HFF-Myc (cell line): ENCODE data around the gene TMEM81.

Source experiments
- DNase-seq: peaks from one replicate; pipeline ENCODE4 v3.0.0-alpha.2; 2011; ENCODE audit warnings: low read depth; ENCODE audit errors: extremely low read depth
- H3K4me3 ChIP-seq: replicated peaks from 2 replicates; pipeline ENCODE4 v1.5.1; 2011; ENCODE audit warnings: low read depth, mild to moderate bottlenecking, control low read depth, low read length
- CTCF ChIP-seq: IDR thresholded peaks from 2 replicates; pipeline ENCODE4 v1.5.1; 2012; ENCODE audit warnings: mild to moderate bottlenecking, low read depth, low read length, control low read depth; ENCODE audit errors: missing control alignments

Gene TMEM81

GRCh38 chr1:205043866-205044265 is 40.4 kb downstream of the TMEM81 start:
- H3K4me3 ChIP-seq = no peak overlapping the region
- no peak for DNase-seq
- no peak for TF ChIP-seq CTCF

- DNase-seq = no peak
- no peak within 1 kb of the TSS for H3K4me3 ChIP-seq
- no peak for TF ChIP-seq CTCF
These were observed 41.1 kb downstream of the TMEM81 start, which contains the start of gene CNTN2 for GRCh38 chr1:205042911-205043806. Gene CNTN2 (plus strand): TSS chr1:205043212. CDS start chr1:205053186, 9,974 bp downstream.

GRCh38 chr1:205041998-205042910 is 42.0 kb downstream of the TMEM81 start:
- DNase-seq = no peak
- no peak for TF ChIP-seq CTCF
- H3K4me3 ChIP-seq = no peak overlapping the region

GRCh38 chr1:205041001-205041715 is 43.1 kb downstream of the TMEM81 start:
- DNase-seq = no peak
- no peak overlapping the region for H3K4me3 ChIP-seq
- no peak for TF ChIP-seq CTCF

- no peak overlapping the region for H3K4me3 ChIP-seq
- no peak for TF ChIP-seq CTCF
- DNase-seq = no peak
These were observed 46.0 kb downstream of the TMEM81 start for GRCh38 chr1:205038132-205038786.

- H3K4me3 ChIP-seq = no peak overlapping the region
- no peak for DNase-seq
- no peak for TF ChIP-seq CTCF
These were observed 46.7 kb downstream of the TMEM81 start for GRCh38 chr1:205037539-205037938.
